K562 (cell line): ENCODE data around the gene GABRE. TPM values are rescaled to one million over a fixed set of nuclear protein-coding genes. Genes with fewer than 3 reads are reported as not detected.

Experiments used
- ATAC-seq: fragments of 200-7000 bp; cut with Tn5 transposase; 3 replicates; pipeline ENCODE4 v1.9.1; 2020; ENCODE audit warnings: moderate library complexity
- BruUV-seq: library from RNA; stranded (reverse); fragments of 400-500 nt; replicated peaks from 2 replicates; lab custom pipeline; 2021; lab: Mats Ljungman, UMichigan
- CTCF ChIA-PET: fragments of 300-600 bp; formaldehyde crosslinking; extraction: SDS; loops from one replicate; lab custom pipeline; 2021; ENCODE audit warnings: low intra/inter-chr PET ratio; lab: Yijun Ruan, JAX
- POLR2A ChIA-PET: fragments of 300-600, 350-650 bp; sonication (Branson Sonifier 250); formaldehyde crosslinking; extraction: SDS; loops from one replicate; lab custom pipeline; 2021; ENCODE audit warnings: antibody characterized with exemption, inconsistent platforms; lab: Yijun Ruan, JAX
- DNase-seq, 4 experiments: peaks; one replicate each; pipeline versions ENCODE4 v3.0.0 to v3.0.0-alpha.2; 2011 to 2018; ENCODE audit warnings: low spot score in 3 of 4, mixed read lengths in 3 of 4; ENCODE audit errors: extremely low read depth in 1 of 4
- FAIRE-seq: peaks from 2 replicates; lab custom pipeline; 2011; peaks lifted over from hg19 to GRCh38; lab: Jason Lieb, UNC
- H2AFZ ChIP-seq: 2 replicates; pipeline ENCODE4 v1.6.0; 2011; ENCODE audit warnings: low read depth, low read length, control low read depth, inconsistent platforms
- H3K27ac ChIP-seq: fragments of 200-600 bp; 3 replicates; pipeline ENCODE4 v1.8.0; 2011; ENCODE audit warnings: low read depth, mild to moderate bottlenecking, control low read depth, inconsistent platforms, low read length, moderate library complexity, mixed read lengths; ENCODE audit errors: extremely low read depth
- H3K27me3 ChIP-seq, 2 experiments: fragments of 300-600 bp in 1 of 2; 2 replicates in 1 of 2; 3 replicates in 1 of 2; pipeline versions ENCODE4 v1.6.0 to v1.8.0; 2011; ENCODE audit warnings: inconsistent platforms in 2 of 2, low read length in 2 of 2, mild to moderate bottlenecking in 1 of 2, mixed read lengths in 1 of 2, moderate library complexity in 1 of 2; ENCODE audit not compliant: control insufficient read depth in 2 of 2, insufficient read depth in 2 of 2
- H3K36me3 ChIP-seq: fragments of 300-600 bp; 3 replicates; pipeline ENCODE4 v1.8.0; 2011; ENCODE audit warnings: mild to moderate bottlenecking, low read length, inconsistent platforms; ENCODE audit not compliant: control insufficient read depth, insufficient read depth
- H3K4me1 ChIP-seq, 2 experiments: fragments of 200-600 bp in 1 of 2; replicated peaks in 1 of 2; 2 replicates in 1 of 2; 3 replicates in 1 of 2; pipeline versions ENCODE4 v1.5.1 to v1.8.0; 2011; ENCODE audit warnings: inconsistent platforms in 2 of 2, low read length in 2 of 2, mild to moderate bottlenecking in 1 of 2, mixed read lengths in 1 of 2, moderate library complexity in 1 of 2; ENCODE audit not compliant: control insufficient read depth in 2 of 2, insufficient read depth in 2 of 2
- H3K4me2 ChIP-seq: 2 replicates; pipeline ENCODE4 v1.6.1; 2011; ENCODE audit warnings: low read length, control low read depth, inconsistent platforms, mixed read lengths; ENCODE audit not compliant: insufficient read depth
- H3K4me3 ChIP-seq: fragments of 200-600 bp; sonication (generic), shearing (Covaris generic); 2 replicates; pipeline ENCODE4 v1.5.1; 2016; ENCODE audit warnings: control low read depth, inconsistent platforms
- H3K79me2 ChIP-seq: fragments of 200-600 bp; 3 replicates; pipeline ENCODE4 v1.8.0; 2011; ENCODE audit warnings: low read length, inconsistent platforms; ENCODE audit not compliant: control insufficient read depth, insufficient read depth
- H3K9ac ChIP-seq, 2 experiments: 2 replicates each; pipeline versions ENCODE4 v1.6.0 to v1.6.1; 2011; ENCODE audit warnings: low read depth in 2 of 2, low read length in 2 of 2, control low read depth in 1 of 2, inconsistent platforms in 1 of 2, mild to moderate bottlenecking in 1 of 2, mixed read lengths in 1 of 2; ENCODE audit not compliant: insufficient read depth in 1 of 2
- H3K9me1 ChIP-seq: one replicate; pipeline ENCODE4 v1.6.0; 2011; ENCODE audit warnings: inconsistent platforms, mild to moderate bottlenecking, low read length, moderate library complexity; ENCODE audit not compliant: control insufficient read depth, insufficient read depth
- H3K9me3 ChIP-seq: replicated peaks from 2 replicates; pipeline ENCODE4 v1.5.1; 2011; ENCODE audit warnings: low read depth, low read length, inconsistent platforms; ENCODE audit not compliant: control insufficient read depth, insufficient read depth
- H4K20me1 ChIP-seq: replicated peaks from 2 replicates; pipeline ENCODE4 v1.6.1; 2011; ENCODE audit warnings: low read length, inconsistent platforms, mixed read lengths; ENCODE audit not compliant: control insufficient read depth, insufficient read depth
- ARID1B ChIP-seq: fragments of 450-650 bp; IDR thresholded peaks from 2 replicates; pipeline ENCODE4 v1.6.1; 2016; ENCODE audit warnings: antibody characterized with exemption, mild to moderate bottlenecking, inconsistent platforms
- NFIC ChIP-seq: fragments of 450-650 bp; IDR thresholded peaks from 2 replicates; pipeline ENCODE4 v1.6.1; 2017; ENCODE audit warnings: mild to moderate bottlenecking, inconsistent platforms
- NFIX ChIP-seq: fragments of 250-450 bp; sonication (Bioruptor Pico); IDR thresholded peaks from 2 replicates; pipeline ENCODE4 v1.4.0; 2020; ENCODE audit warnings: low read depth, mild to moderate bottlenecking, moderate library complexity
- NR2F6 ChIP-seq: fragments of 450-650 bp; formaldehyde crosslinking; IDR thresholded peaks from 2 replicates; pipeline ENCODE4 v1.4.0; 2020; ENCODE audit warnings: mild to moderate bottlenecking
- SUPT5H ChIP-seq: fragments of 450-650 bp; IDR thresholded peaks from 2 replicates; pipeline ENCODE4 v1.6.1; 2016
- WGBS: fragments of 100-300 bp; shearing (Covaris generic); methylation state at CpG from one replicate; pipeline ENCODE4 v1.1.6; 2016; ENCODE audit warnings: low coverage, mixed read lengths; ENCODE audit not compliant: insufficient coverage; ENCODE audit errors: missing lambda C conversion rate; 5-methylcytosine and 5-hydroxymethylcytosine counted together
- in situ Hi-C: fragments of 300-500 bp; cut with MboI; formaldehyde crosslinking; loops from 4 replicates; pipeline ENCODE4 v1.15.0; 2018; ENCODE audit warnings: inconsistent platforms, mixed read lengths
- intact Hi-C: fragments of 100-400 bp; cut with micrococcal nuclease; formaldehyde crosslinking; loops from 2 replicates; pipeline ENCODE4 v1.14.2; 2022
- polyA plus RNA-seq, 8 experiments: library from polyadenylated mRNA; depleted of rRNA in 4 of 8; stranded (reverse) in 5 of 8; unstranded in 3 of 8; fragments of >200 nt; fragmentation: Nextera tagmentation in 2 of 8; fragmentation: Illumina TruSeq in 1 of 8; extraction: Ambion mirVana in 2 of 8; extraction: Trizol in 1 of 8; gene quantifications; 2 replicates each; pipeline versions ENCODE4 v1.2.1 to v1.2.3, GENCODE V29; 2011 to 2014; ENCODE audit warnings: inconsistent platforms in 1 of 8, missing spikeins in 1 of 8
- total RNA-seq, 7 experiments: library from RNA; depleted of rRNA in 6 of 7; stranded (reverse); fragments of >200 nt in 6 of 7; fragmentation: Illumina TruSeq in 2 of 7; extraction: Trizol in 2 of 7; gene quantifications; 2 replicates each; pipeline versions ENCODE4 v1.2.1 to v1.2.3, GENCODE V29; 2011 to 2021; ENCODE audit warnings: low replicate concordance in 1 of 7

The GABRE gene
- total and polyA plus RNA-seq, 9 of the 15 experiments (the other 6 are each of a cell fraction or from before 2014, with no cell fraction given) = 23.1 to 456 (median 148) TPM

- FAIRE-seq (no peak), ATAC-seq (no peak)
- peaks cover 65% of the 10 kb centered on the region for H3K79me2 ChIP-seq
- POLR2A ChIA-PET = interaction anchor here (0.7 kb wide), 1 partner anchor 30 kb away, joined by 3 read pairs; no protein-coding TSS in a partner anchor
- peaks cover 2% of the 10 kb centered on the region for H3K9me1 ChIP-seq
- in situ Hi-C loops = no loop called here
- peaks cover 64% of the 10 kb centered on the region for H3K36me3 ChIP-seq
- H3K9me3 ChIP-seq = no peaks in the 10 kb centered on the region
- TF ChIP-seq ARID1B (no peak), NFIC (peak; percentile 94), NFIX (CRISPR knock-in tag) (peak; percentile 90)
- TF ChIP-seq, all 486 proteins: peak for 2
- no peak overlapping the region for H2AFZ ChIP-seq
- H3K4me1 ChIP-seq = peaks cover 8 to 14% of the 10 kb centered on the region in 2 experiments; a peak in 4 of 5 replicates
- H3K27me3 ChIP-seq = no peaks in the 10 kb centered on the region
- CTCF ChIA-PET = no interaction called here
- peak overlapping the region; percentile 1; the same call in 1 of the 2 replicates for H3K4me2 ChIP-seq
- no peak overlapping the region for H3K9ac ChIP-seq
- BruUV-seq = no TSS peak
- H3K27ac ChIP-seq = no peak overlapping the region
- no peak for DNase-seq
- peak overlapping the region; percentile 93; the same call in 1 of the 2 replicates for H3K4me3 ChIP-seq
- peaks cover 17% of the 10 kb centered on the region for H4K20me1 ChIP-seq
- WGBS = 77% methylated on average over 4 of the region's 7 CpGs
- intact Hi-C loops = loop anchor here (5.0 to 10.0 kb wide), 3 partner anchors 155 to 372 kb away; no protein-coding TSS in a partner anchor
These were observed 4.4 kb downstream of the GABRE start for GRCh38 chrX:151970027-151970426.

- DNase-seq = no peak
- H3K36me3 ChIP-seq = peaks cover 78% of the 10 kb centered on the region
- 0 out of 2 replicates have a peak, but pooled peaks have one; percentile 43 for TF ChIP-seq SUPT5H
- TF ChIP-seq NR2F6 (CRISPR knock-in tag) = no peak
- no peak overlapping the region for H3K4me2 ChIP-seq
- ChIA-PET POLR2A (no interaction called here), CTCF (no interaction called here)
- H3K9me3 ChIP-seq = no peaks in the 10 kb centered on the region
- no peak overlapping the region for H3K9ac ChIP-seq
- 95% methylated on average over 6 of the region's 6 CpGs for WGBS
- H3K4me3 ChIP-seq = no peak overlapping the region
- no TSS peak for BruUV-seq
- intact Hi-C loops = no loop called here
- H3K79me2 ChIP-seq = peaks cover 28% of the 10 kb centered on the region
- H3K4me1 ChIP-seq = peaks cover 3 to 6% of the 10 kb centered on the region in 2 experiments; a peak in 2 of 5 replicates
- in situ Hi-C loops = no loop called here
- peaks cover 7% of the 10 kb centered on the region; the same call in 1 of the 2 replicates for H4K20me1 ChIP-seq
- no peak for ATAC-seq
- FAIRE-seq = no peak
- no peak overlapping the region for H3K27ac ChIP-seq
- no peaks in the 10 kb centered on the region for H3K9me1 ChIP-seq
- no peaks in the 10 kb centered on the region for H3K27me3 ChIP-seq
- no peak overlapping the region for H2AFZ ChIP-seq
These were observed 8.2 kb downstream of the GABRE start for GRCh38 chrX:151966236-151966635.
